Measurements from ENCODE around the gene ARMC8.

GRCh38 chr3:138148503-138148902 lies 38.6 kb upstream of the ARMC8 start:
- TF ChIP-seq, protein P1, sequence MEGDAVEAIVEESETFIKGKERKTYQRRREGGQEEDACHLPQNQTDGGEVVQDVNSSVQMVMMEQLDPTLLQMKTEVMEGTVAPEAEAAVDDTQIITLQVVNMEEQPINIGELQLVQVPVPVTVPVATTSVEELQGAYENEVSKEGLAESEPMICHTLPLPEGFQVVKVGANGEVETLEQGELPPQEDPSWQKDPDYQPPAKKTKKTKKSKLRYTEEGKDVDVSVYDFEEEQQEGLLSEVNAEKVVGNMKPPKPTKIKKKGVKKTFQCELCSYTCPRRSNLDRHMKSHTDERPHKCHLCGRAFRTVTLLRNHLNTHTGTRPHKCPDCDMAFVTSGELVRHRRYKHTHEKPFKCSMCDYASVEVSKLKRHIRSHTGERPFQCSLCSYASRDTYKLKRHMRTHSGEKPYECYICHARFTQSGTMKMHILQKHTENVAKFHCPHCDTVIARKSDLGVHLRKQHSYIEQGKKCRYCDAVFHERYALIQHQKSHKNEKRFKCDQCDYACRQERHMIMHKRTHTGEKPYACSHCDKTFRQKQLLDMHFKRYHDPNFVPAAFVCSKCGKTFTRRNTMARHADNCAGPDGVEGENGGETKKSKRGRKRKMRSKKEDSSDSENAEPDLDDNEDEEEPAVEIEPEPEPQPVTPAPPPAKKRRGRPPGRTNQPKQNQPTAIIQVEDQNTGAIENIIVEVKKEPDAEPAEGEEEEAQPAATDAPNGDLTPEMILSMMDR (IDR thresholded peaks at IDR 0.05; ENCODE audit: insufficient read depth, low read depth, low read length): no peak
- no peak for TF ChIP-seq EZH2 (IDR thresholded peaks at IDR 0.05; ENCODE audit: insufficient read depth, low read length)
